Transverse colon (tissue), 4 donors: ENCODE measurements around the gene RNF126. TPM values are rescaled to one million over a fixed set of nuclear protein-coding genes. Genes with fewer than 3 reads are reported as not detected.

Experiments
- DNase-seq: peaks from one replicate; pipeline ENCODE4 v3.0.0-alpha.2; 2019
- H3K27ac ChIP-seq, 4 donors: fragments of 200-600 bp; sonication (generic); 2 replicates each; pipeline ENCODE4 v1.5.1; 2016 to 2018; ENCODE audit warnings: inconsistent platforms in 4 of 4
- H3K27me3 ChIP-seq: fragments of 200-600 bp; sonication (generic); 2 replicates; pipeline ENCODE4 v1.5.1; 2017; ENCODE audit warnings: inconsistent platforms
- H3K36me3 ChIP-seq, 4 donors: fragments of 200-600 bp; sonication (generic); 2 replicates each; pipeline ENCODE4 v1.5.1; 2017 to 2019; ENCODE audit warnings: inconsistent platforms in 4 of 4
- H3K4me1 ChIP-seq, 4 donors: fragments of 200-600 bp; sonication (generic); 2 replicates each; pipeline ENCODE4 v1.5.1; 2017 to 2020; ENCODE audit warnings: inconsistent platforms in 4 of 4
- H3K4me3 ChIP-seq, 4 donors: fragments of 200-600 bp; sonication (generic); 1 replicate in 1 of 4; 2 replicates in 3 of 4; pipeline versions ENCODE4 v1.5.1 to v1.6.1; 2017 to 2019; ENCODE audit warnings: inconsistent platforms in 4 of 4
- H3K9me3 ChIP-seq, 2 donors: fragments of 200-600 bp; sonication (generic); 2 replicates each; pipeline ENCODE4 v1.5.1; 2017 to 2019; ENCODE audit warnings: inconsistent platforms in 2 of 2
- EP300 ChIP-seq: sonication (generic); formaldehyde crosslinking; IDR thresholded peaks from one replicate; pipeline ENCODE4 v1.6.1; 2017; ENCODE audit warnings: antibody characterized with exemption, low read depth
- POLR2A ChIP-seq: fragments of 450-650 bp; IDR thresholded peaks from one replicate; pipeline ENCODE4 v1.6.1; 2016; ENCODE audit warnings: antibody characterized with exemption, mild to moderate bottlenecking, moderate library complexity
- POLR2AphosphoS5 ChIP-seq, 3 donors: sonication (generic); formaldehyde crosslinking; IDR thresholded peaks; one replicate each; pipeline ENCODE4 v1.6.1; 2016; ENCODE audit warnings: antibody characterized with exemption in 3 of 3
- WGBS, 2 donors: methylation state at CpG; one replicate each; pipeline ENCODE4 v1.1.5; 2018; ENCODE audit warnings: low coverage in 1 of 2; 5-methylcytosine and 5-hydroxymethylcytosine counted together
- in situ Hi-C, 4 donors: fragments of 200-750 bp; cut with MboI; loops; one replicate each; pipeline versions ENCODE4 v1.15.0 to v1.15.1; 2017; ENCODE audit warnings: low sequenced_read_pairs in 3 of 4, low pct_ligation_motif_present in 1 of 4, low pct_unique_long_range_greater_than_20kb in 1 of 4
- intact Hi-C: fragments of 100-400 bp; cut with DNase I; formaldehyde crosslinking; loops from one replicate; pipeline ENCODE4 v1.15.1; 2023; ENCODE audit warnings: low total_unique reads
- total RNA-seq, 4 donors: library from RNA; depleted of rRNA; stranded (reverse); fragments of >200 nt; gene quantifications; one replicate each; pipeline ENCODE4 v1.1.0, GENCODE V29; 2016
- TF ChIP-seq, protein P1 (sequence below), 5 experiments: fragments of 200-600 bp in 3 of 5; fragments of 450-650 bp in 2 of 5; sonication (generic) in 3 of 5; IDR thresholded peaks; 1 replicate in 2 of 5; 2 replicates in 3 of 5; pipeline ENCODE4 v1.5.1; 2016 to 2017; ENCODE audit warnings: antibody characterized with exemption in 5 of 5, inconsistent platforms in 3 of 5, mild to moderate bottlenecking in 2 of 5, moderate library complexity in 1 of 5

Gene RNF126
- total RNA-seq, 4 donors from 2014 or later = 88.6 to 148 (median 102) TPM

DNA sequence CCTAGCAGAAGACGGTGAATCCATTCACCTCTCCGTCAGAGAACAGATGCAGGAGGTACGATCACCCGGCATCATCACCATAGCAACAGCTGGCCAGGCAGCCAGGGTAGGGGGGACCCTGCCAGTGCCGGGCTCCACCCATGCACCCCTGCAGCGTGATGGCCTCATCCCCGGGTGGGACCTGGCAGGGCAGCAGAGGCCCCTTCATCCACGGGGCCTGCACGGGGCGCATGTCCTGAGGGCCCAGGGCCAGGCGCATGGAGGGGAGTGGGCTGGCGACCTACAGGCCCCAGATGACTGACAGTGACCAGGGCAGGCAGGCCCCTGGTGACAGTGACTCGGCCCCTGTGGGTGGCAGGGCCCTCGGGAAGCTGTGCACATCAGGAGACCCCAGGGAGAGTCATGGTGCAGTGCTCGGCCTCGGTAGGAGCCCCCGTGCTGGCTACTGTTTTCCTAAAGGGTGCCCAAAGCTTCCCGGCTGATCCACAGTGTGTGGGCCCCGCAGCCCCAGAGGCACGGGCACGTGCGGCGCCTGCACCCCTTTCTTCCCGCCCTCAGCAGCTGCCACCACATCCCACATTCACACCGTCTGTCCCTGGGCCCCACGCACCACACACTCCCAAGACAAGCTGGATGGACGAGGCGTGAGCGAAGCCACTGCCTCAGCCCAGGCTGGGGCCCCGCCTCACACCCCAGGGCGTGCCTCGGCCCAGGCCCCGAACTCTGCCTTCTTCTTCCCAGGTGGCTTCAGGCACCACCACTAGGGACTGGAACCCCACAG is 4.8 kb downstream of the RNF126 start:
- WGBS, 2 donors = 82% methylated on average over 26 of the region's 33 CpGs; no CpG with 5 or more reads in 1 of the 2 donors
- Histone ChIP-seq H3K4me3 (no peak overlapping the region), H3K27ac (peak overlapping the region in 2 of 4 donors; percentile 17 to 95), H3K4me1 (peaks cover 42 to 50% (median 44%) of the 10 kb centered on the region in 4 donors), H3K36me3 (no peaks in the 10 kb centered on the region), H3K27me3 (no peaks in the 10 kb centered on the region), H3K9me3 (no peaks in the 10 kb centered on the region)
- no peak for DNase-seq
- in situ Hi-C loops = no loop called here
- TF ChIP-seq EP300 (no peak), POLR2AphosphoS5 (IDR thresholded peaks at IDR 0.05) (no peak), POLR2A (no peak)
- TF ChIP-seq, protein P1, sequence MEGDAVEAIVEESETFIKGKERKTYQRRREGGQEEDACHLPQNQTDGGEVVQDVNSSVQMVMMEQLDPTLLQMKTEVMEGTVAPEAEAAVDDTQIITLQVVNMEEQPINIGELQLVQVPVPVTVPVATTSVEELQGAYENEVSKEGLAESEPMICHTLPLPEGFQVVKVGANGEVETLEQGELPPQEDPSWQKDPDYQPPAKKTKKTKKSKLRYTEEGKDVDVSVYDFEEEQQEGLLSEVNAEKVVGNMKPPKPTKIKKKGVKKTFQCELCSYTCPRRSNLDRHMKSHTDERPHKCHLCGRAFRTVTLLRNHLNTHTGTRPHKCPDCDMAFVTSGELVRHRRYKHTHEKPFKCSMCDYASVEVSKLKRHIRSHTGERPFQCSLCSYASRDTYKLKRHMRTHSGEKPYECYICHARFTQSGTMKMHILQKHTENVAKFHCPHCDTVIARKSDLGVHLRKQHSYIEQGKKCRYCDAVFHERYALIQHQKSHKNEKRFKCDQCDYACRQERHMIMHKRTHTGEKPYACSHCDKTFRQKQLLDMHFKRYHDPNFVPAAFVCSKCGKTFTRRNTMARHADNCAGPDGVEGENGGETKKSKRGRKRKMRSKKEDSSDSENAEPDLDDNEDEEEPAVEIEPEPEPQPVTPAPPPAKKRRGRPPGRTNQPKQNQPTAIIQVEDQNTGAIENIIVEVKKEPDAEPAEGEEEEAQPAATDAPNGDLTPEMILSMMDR (IDR thresholded peaks at IDR 0.05) = no peak
- intact Hi-C loops = no loop called here

DNA sequence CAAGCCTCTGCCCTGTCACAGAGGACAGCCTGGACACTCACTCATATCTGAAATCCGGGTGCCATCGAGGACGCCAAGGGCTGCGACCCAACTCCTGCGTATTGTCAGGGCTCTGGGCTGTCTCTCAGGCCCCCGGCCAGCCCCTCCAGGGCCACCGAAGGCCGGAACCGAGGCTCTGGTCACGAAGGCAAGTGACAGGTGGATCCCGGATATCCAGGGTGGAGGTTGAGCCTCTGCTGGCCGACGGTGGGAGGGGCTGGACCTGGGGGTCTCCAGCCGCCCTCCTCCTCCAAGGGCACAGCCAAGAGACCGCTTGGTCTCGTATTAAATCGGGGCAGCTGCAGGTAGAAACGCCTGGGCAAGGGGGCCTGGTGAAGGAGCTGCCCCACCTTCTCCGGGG is 5.4 kb downstream of the RNF126 start:
- Histone ChIP-seq H3K9me3 (no peaks in the 10 kb centered on the region), H3K27ac (no peak overlapping the region), H3K36me3 (no peaks in the 10 kb centered on the region), H3K27me3 (no peaks in the 10 kb centered on the region), H3K4me3 (no peak overlapping the region), H3K4me1 (peaks cover 42 to 50% (median 44%) of the 10 kb centered on the region in 4 donors)
- TF ChIP-seq, protein P1 (IDR thresholded peaks at IDR 0.05) = no peak
- TF ChIP-seq POLR2A = no peak
- TF ChIP-seq EP300 = no peak
- TF ChIP-seq POLR2AphosphoS5 (IDR thresholded peaks at IDR 0.05) = no peak
- no peak for DNase-seq
- intact Hi-C loops = no loop called here
- 77% methylated on average over 19 of the region's 19 CpGs; no CpG with 5 or more reads in 1 of the 2 donors for WGBS, 2 donors
- in situ Hi-C loops = no loop called here

DNA sequence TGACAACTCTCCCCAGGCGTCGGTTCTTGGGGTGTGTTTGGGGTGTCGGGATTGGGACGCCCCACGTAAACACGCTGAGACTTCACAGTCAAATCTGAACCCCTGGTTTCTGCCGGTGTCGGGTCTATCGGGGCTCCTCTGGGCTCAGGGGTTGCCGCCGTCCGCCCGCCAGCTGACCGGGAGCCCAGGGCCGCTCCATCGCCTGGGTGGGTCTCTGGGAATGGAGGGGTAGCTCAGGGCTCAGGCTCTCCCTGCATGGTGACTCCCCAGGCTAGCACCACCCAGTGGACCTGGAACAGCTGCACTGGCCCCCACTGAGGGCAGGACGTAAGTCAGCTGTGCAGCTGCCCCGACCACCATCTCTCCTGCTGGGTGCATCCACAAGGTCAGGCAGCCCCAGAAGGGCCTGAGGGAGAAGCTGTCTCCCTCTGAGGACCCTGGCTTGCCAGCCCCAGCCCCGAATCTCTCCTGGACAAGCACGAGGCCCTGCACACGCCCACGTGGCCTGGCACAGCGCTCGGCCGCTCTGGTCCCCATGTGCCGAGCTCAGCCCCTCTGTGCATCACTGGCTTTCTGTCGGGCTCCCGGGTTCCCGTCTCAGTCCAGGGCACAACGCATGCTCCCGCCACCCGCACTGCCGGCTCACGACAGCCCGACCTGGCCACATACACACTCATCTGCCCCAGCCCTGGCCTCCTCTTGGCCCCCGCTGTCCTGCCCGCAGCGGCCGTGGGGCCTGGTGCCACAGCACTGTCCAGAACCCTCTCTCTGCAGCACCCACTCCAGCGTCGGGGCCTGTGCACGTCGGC is 6.1 kb downstream of the RNF126 start:
- 79% methylated on average over 36 of the region's 43 CpGs; no CpG with 5 or more reads in 1 of the 2 donors for WGBS, 2 donors
- in situ Hi-C loops = no loop called here
- Histone ChIP-seq H3K36me3 (peaks cover 0 to 3% (median 0%) of the 10 kb centered on the region in 4 donors), H3K27ac (no peak overlapping the region), H3K27me3 (no peaks in the 10 kb centered on the region), H3K4me3 (no peak overlapping the region), H3K4me1 (peaks cover 42 to 47% (median 43%) of the 10 kb centered on the region in 4 donors), H3K9me3 (no peaks in the 10 kb centered on the region)
- no peak for DNase-seq
- no peak for TF ChIP-seq POLR2A
- TF ChIP-seq, protein P1 (IDR thresholded peaks at IDR 0.05) = no peak
- no peak for TF ChIP-seq EP300
- TF ChIP-seq POLR2AphosphoS5 (IDR thresholded peaks at IDR 0.05) = no peak
- intact Hi-C loops = no loop called here

DNA sequence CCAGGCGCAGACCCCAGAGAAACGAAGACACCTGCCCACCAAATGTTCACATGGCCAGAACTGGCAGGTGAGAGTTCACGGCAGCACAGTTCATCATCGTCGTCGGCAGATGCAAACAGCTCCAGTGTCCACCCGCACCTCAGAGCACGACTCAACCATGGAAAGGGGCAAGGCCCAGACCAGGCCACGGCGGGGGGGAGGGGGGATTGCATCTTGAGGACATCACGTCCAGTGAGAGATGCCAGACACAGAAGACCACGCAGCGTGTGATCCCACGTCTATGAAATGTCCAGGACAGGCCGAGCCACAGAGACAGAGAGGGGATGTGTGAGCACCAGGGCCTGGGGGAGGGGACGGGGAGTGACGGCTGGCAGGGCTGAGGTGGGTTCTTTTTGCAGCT is 7.3 kb downstream of the RNF126 start:
- TF ChIP-seq POLR2AphosphoS5 (IDR thresholded peaks at IDR 0.05) = no peak
- TF ChIP-seq, protein P1 (IDR thresholded peaks at IDR 0.05) = no peak
- no peak for TF ChIP-seq EP300
- no peak for TF ChIP-seq POLR2A
- H3K27ac ChIP-seq = no peak overlapping the region
- no peaks in the 10 kb centered on the region for H3K9me3 ChIP-seq
- intact Hi-C loops = no loop called here
- in situ Hi-C loops = no loop called here
- H3K27me3 ChIP-seq = no peaks in the 10 kb centered on the region
- peaks cover 30 to 35% (median 32%) of the 10 kb centered on the region in 4 donors for H3K4me1 ChIP-seq
- peaks cover 0 to 12% (median 3%) of the 10 kb centered on the region in 4 donors for H3K36me3 ChIP-seq
- no peak overlapping the region for H3K4me3 ChIP-seq
- 80 to 86% methylated on average over 2 to 16 of the region's 17 CpGs for WGBS, 2 donors
- no peak for DNase-seq
